Left kidney (tissue), 1 donor: ENCODE measurements around the gene MAP4K3. TPM values are rescaled to one million over a fixed set of nuclear protein-coding genes. Genes with fewer than 3 reads are reported as not detected.

Experiments
- polyA plus RNA-seq: library from polyadenylated mRNA; unstranded; fragments of 120-200 nt; gene quantifications from one replicate; pipeline ENCODE4 v1.2.1, GENCODE V29; 2013; ENCODE audit not compliant: insufficient read length

Gene MAP4K3
- polyA plus RNA-seq, 1 donor, result 98.1 TPM

Other genes with a start within 250 kb of the MAP4K3 start
- gene CDKL4, start 193.3 kb downstream of the MAP4K3 start, polyA plus RNA-seq, result 1.2 TPM
- 102 TPM for gene TMEM178A, start 228.6 kb upstream of the MAP4K3 start, polyA plus RNA-seq